Hepatocyte (in vitro differentiated cells): Measurements from ENCODE around the gene TBC1D12.

Experiments
- EZH2 ChIP-seq: fragments of 200-600 bp; sonication (generic); IDR thresholded peaks from 2 replicates; pipeline ENCODE4 v1.6.1; 2016; ENCODE audit warnings: antibody characterized with exemption, mild to moderate bottlenecking, borderline replicate concordance
- EZH2phosphoT487 ChIP-seq: fragments of 200-600 bp; sonication (generic); IDR thresholded peaks from one replicate; pipeline ENCODE4 v1.6.1; 2018; ENCODE audit warnings: antibody characterized with exemption, mild to moderate bottlenecking, low read depth, moderate library complexity; ENCODE audit not compliant: unreplicated experiment, severe bottlenecking
- TF ChIP-seq, protein P1 (sequence below): fragments of 200-600 bp; sonication (generic); IDR thresholded peaks from 2 replicates; pipeline ENCODE4 v1.5.1; 2016; ENCODE audit warnings: antibody characterized with exemption, mild to moderate bottlenecking; ENCODE audit not compliant: poor library complexity

DNA sequence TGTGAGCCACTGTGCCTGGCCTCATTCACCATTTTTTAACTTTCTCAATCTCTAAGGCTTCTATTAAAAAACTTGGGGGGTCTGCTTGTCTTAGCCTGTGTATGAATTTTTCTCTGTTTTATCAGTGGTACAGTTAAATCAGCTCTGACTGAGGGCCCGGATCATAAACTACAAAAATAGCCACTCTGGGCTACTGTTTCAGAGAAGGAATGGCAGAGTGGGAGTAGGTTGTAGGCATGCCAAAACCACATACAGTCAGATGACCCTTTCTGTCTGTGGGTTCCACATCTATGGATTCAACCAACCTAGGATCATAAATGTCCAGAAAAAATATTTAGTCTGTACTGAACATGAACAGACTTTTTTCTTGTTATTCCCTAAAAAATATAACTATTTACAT lies 21.3 kb downstream of the TBC1D12 start:
- TF ChIP-seq, protein P1, sequence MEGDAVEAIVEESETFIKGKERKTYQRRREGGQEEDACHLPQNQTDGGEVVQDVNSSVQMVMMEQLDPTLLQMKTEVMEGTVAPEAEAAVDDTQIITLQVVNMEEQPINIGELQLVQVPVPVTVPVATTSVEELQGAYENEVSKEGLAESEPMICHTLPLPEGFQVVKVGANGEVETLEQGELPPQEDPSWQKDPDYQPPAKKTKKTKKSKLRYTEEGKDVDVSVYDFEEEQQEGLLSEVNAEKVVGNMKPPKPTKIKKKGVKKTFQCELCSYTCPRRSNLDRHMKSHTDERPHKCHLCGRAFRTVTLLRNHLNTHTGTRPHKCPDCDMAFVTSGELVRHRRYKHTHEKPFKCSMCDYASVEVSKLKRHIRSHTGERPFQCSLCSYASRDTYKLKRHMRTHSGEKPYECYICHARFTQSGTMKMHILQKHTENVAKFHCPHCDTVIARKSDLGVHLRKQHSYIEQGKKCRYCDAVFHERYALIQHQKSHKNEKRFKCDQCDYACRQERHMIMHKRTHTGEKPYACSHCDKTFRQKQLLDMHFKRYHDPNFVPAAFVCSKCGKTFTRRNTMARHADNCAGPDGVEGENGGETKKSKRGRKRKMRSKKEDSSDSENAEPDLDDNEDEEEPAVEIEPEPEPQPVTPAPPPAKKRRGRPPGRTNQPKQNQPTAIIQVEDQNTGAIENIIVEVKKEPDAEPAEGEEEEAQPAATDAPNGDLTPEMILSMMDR, result no peak
- TF ChIP-seq EZH2 (no peak), EZH2phosphoT487 (no peak)
